Activated naive CD8-positive, alpha-beta T cell treated with anti-CD3 and anti-CD28 coated beads for 36 hours (primary cell): ENCODE measurements around the gene HMBS. TPM values are rescaled to one million over a fixed set of nuclear protein-coding genes. Genes with fewer than 3 reads are reported as not detected.
"Not testable (repeated sequence)": the region's sequence is repeated elsewhere in the genome, so short reads cannot be mapped to it uniquely, and the experiment has no call there.

Experiments used
- DNase-seq: peaks from one replicate; pipeline ENCODE4 v3.0.0; 2021
- H3K27ac Mint-ChIP-seq: one replicate; pipeline ENCODE4 v1.8.0; 2022; ENCODE audit warnings: mild to moderate bottlenecking, moderate library complexity, mixed read lengths
- H3K27me3 Mint-ChIP-seq: one replicate; pipeline ENCODE4 v1.8.0; 2022; ENCODE audit warnings: mild to moderate bottlenecking, mixed read lengths
- H3K36me3 Mint-ChIP-seq: one replicate; pipeline ENCODE4 v1.8.0; 2021; ENCODE audit warnings: mild to moderate bottlenecking, mixed read lengths
- H3K4me1 Mint-ChIP-seq: one replicate; pipeline ENCODE4 v1.8.0; 2021; ENCODE audit warnings: mixed read lengths
- H3K4me3 Mint-ChIP-seq: one replicate; pipeline ENCODE4 v1.8.0; 2022; ENCODE audit warnings: mild to moderate bottlenecking, moderate library complexity, mixed read lengths
- H3K9me3 Mint-ChIP-seq: one replicate; pipeline ENCODE4 v1.8.0; 2022; ENCODE audit warnings: mixed read lengths
- total RNA-seq, 2 experiments: library from RNA; stranded (reverse); gene quantifications; one replicate each; pipeline ENCODE4 v1.2.3, GENCODE V29; 2021

The HMBS gene
- 10 to 100 TPM; 42.1 to 43.0 TPM for total RNA-seq

GRCh38 chr11:119084663-119085436 lies at the start of gene HMBS:
Gene HMBS, plus strand, starts transcription at chr11:119084881. Its CDS starts 153 bp downstream, at chr11:119085034.
- peaks cover 21% of the 10 kb centered on the region for H3K4me1 Mint-ChIP-seq
- H3K27ac Mint-ChIP-seq = peak within 1 kb of the TSS; percentile 94
- H3K9me3 Mint-ChIP-seq = no peaks in the 10 kb centered on the region
- DNase-seq = peak; percentile 90
- peak within 1 kb of the TSS; percentile 95 for H3K4me3 Mint-ChIP-seq
- no peaks in the 10 kb centered on the region for H3K27me3 Mint-ChIP-seq
- H3K36me3 Mint-ChIP-seq = peaks cover 2% of the 10 kb centered on the region

GRCh38 chr11:119038884-119039283 lies 45.8 kb upstream of the HMBS start:
- no peaks in the 10 kb centered on the region for H3K9me3 Mint-ChIP-seq
- H3K27ac Mint-ChIP-seq = no peak overlapping the region
- no peaks in the 10 kb centered on the region for H3K27me3 Mint-ChIP-seq
- peaks cover 7% of the 10 kb centered on the region for H3K4me1 Mint-ChIP-seq
- no peak for DNase-seq
- H3K4me3 Mint-ChIP-seq = no peak overlapping the region
- no peaks in the 10 kb centered on the region for H3K36me3 Mint-ChIP-seq

GRCh38 chr11:119039471-119039870 lies 45.2 kb upstream of the HMBS start:
- H3K4me1 Mint-ChIP-seq, H3K4me3 Mint-ChIP-seq, H3K9me3 Mint-ChIP-seq, H3K27me3 Mint-ChIP-seq, H3K27ac Mint-ChIP-seq, H3K36me3 Mint-ChIP-seq, DNase-seq: not testable (repeated sequence)

GRCh38 chr11:119041821-119042514 lies 42.7 kb upstream of the HMBS start:
- H3K27me3 Mint-ChIP-seq = no peaks in the 10 kb centered on the region
- H3K9me3 Mint-ChIP-seq = no peaks in the 10 kb centered on the region
- H3K27ac Mint-ChIP-seq = no peak overlapping the region
- no peak overlapping the region for H3K4me3 Mint-ChIP-seq
- H3K4me1 Mint-ChIP-seq = peaks cover 7% of the 10 kb centered on the region
- H3K36me3 Mint-ChIP-seq = no peaks in the 10 kb centered on the region
- no peak for DNase-seq

- H3K9me3 Mint-ChIP-seq = no peaks in the 10 kb centered on the region
- H3K27ac Mint-ChIP-seq = no peak overlapping the region
- peaks cover 7% of the 10 kb centered on the region for H3K4me1 Mint-ChIP-seq
- peaks cover 5% of the 10 kb centered on the region for H3K36me3 Mint-ChIP-seq
- H3K4me3 Mint-ChIP-seq = no peak overlapping the region
- H3K27me3 Mint-ChIP-seq = no peaks in the 10 kb centered on the region
- DNase-seq = no peak
Observed at GRCh38 chr11:119042927-119043326, 41.8 kb upstream of the HMBS start.

- no peaks in the 10 kb centered on the region for H3K27me3 Mint-ChIP-seq
- no peak overlapping the region for H3K4me3 Mint-ChIP-seq
- no peak for DNase-seq
- peaks cover 16% of the 10 kb centered on the region for H3K36me3 Mint-ChIP-seq
- no peak overlapping the region for H3K27ac Mint-ChIP-seq
- no peaks in the 10 kb centered on the region for H3K9me3 Mint-ChIP-seq
- H3K4me1 Mint-ChIP-seq = peaks cover 7% of the 10 kb centered on the region
Observed at GRCh38 chr11:119044708-119045107, 40.0 kb upstream of the HMBS start.

GRCh38 chr11:119046489-119046888 lies 38.2 kb upstream of the HMBS start:
- peaks cover 24% of the 10 kb centered on the region for H3K36me3 Mint-ChIP-seq
- no peak overlapping the region for H3K27ac Mint-ChIP-seq

GRCh38 chr11:119047205-119047604 lies 37.5 kb upstream of the HMBS start:
- Mint-ChIP-seq H3K27ac (no peak overlapping the region), H3K4me1 (peaks cover 10% of the 10 kb centered on the region), H3K4me3 (no peak overlapping the region), H3K27me3 (no peaks in the 10 kb centered on the region), H3K9me3 (no peaks in the 10 kb centered on the region), H3K36me3 (peaks cover 25% of the 10 kb centered on the region)
- DNase-seq = no peak

More at GRCh38 chr11:119046489-119046888, 38.2 kb upstream of the HMBS start:
- Mint-ChIP-seq H3K27me3 (no peaks in the 10 kb centered on the region), H3K4me1 (peaks cover 8% of the 10 kb centered on the region), H3K4me3 (no peak overlapping the region), H3K9me3 (no peaks in the 10 kb centered on the region)
- no peak for DNase-seq

- Mint-ChIP-seq H3K27me3 (no peaks in the 10 kb centered on the region), H3K9me3 (no peaks in the 10 kb centered on the region), H3K4me1 (peaks cover 16% of the 10 kb centered on the region), H3K27ac (no peak overlapping the region), H3K36me3 (peaks cover 33% of the 10 kb centered on the region), H3K4me3 (no peak overlapping the region)
- no peak for DNase-seq
Observed at GRCh38 chr11:119048644-119049043, 36.0 kb upstream of the HMBS start.

GRCh38 chr11:119049081-119049480 lies 35.6 kb upstream of the HMBS start:
- peaks cover 16% of the 10 kb centered on the region for H3K4me1 Mint-ChIP-seq
- DNase-seq = no peak
- no peaks in the 10 kb centered on the region for H3K27me3 Mint-ChIP-seq
- peaks cover 36% of the 10 kb centered on the region for H3K36me3 Mint-ChIP-seq
- H3K4me3 Mint-ChIP-seq = no peak overlapping the region
- H3K9me3 Mint-ChIP-seq = no peaks in the 10 kb centered on the region
- H3K27ac Mint-ChIP-seq = no peak overlapping the region

- Mint-ChIP-seq H3K4me3 (no peak overlapping the region), H3K36me3 (peaks cover 49% of the 10 kb centered on the region), H3K4me1 (peaks cover 29% of the 10 kb centered on the region), H3K27me3 (no peaks in the 10 kb centered on the region), H3K27ac (peak overlapping the region; percentile 13), H3K9me3 (no peaks in the 10 kb centered on the region)
- peak; percentile 28 for DNase-seq
Observed at GRCh38 chr11:119051440-119052162, 33.1 kb upstream of the HMBS start.

GRCh38 chr11:119052163-119052814 lies 32.4 kb upstream of the HMBS start:
- Mint-ChIP-seq H3K27ac (no peak overlapping the region), H3K4me3 (no peak overlapping the region), H3K27me3 (no peaks in the 10 kb centered on the region), H3K9me3 (no peaks in the 10 kb centered on the region), H3K36me3 (peaks cover 49% of the 10 kb centered on the region), H3K4me1 (peaks cover 29% of the 10 kb centered on the region)
- DNase-seq = no peak

GRCh38 chr11:119054418-119054817 lies 30.3 kb upstream of the HMBS start:
- Mint-ChIP-seq H3K36me3 (peaks cover 38% of the 10 kb centered on the region), H3K9me3 (no peaks in the 10 kb centered on the region), H3K4me3 (no peak overlapping the region), H3K4me1 (peaks cover 39% of the 10 kb centered on the region), H3K27ac (no peak overlapping the region), H3K27me3 (no peaks in the 10 kb centered on the region)
- DNase-seq = no peak

- H3K36me3 Mint-ChIP-seq = peaks cover 36% of the 10 kb centered on the region
- H3K9me3 Mint-ChIP-seq = no peaks in the 10 kb centered on the region
- H3K27ac Mint-ChIP-seq = peak overlapping the region; percentile 97
- no peaks in the 10 kb centered on the region for H3K27me3 Mint-ChIP-seq
- H3K4me1 Mint-ChIP-seq = peaks cover 39% of the 10 kb centered on the region
- peak overlapping the region; percentile 97 for H3K4me3 Mint-ChIP-seq
- DNase-seq = no peak
Observed at GRCh38 chr11:119055901-119056300, 28.8 kb upstream of the HMBS start.
